OCI-LY1 (cell line): ENCODE results near the gene MTHFSD.

Experiments
- H2AFZ ChIP-seq: fragments of 200-600 bp; sonication (generic), shearing (Covaris generic); 2 replicates; pipeline ENCODE4 v1.6.0; 2014; ENCODE audit warnings: antibody characterized with exemption, mild to moderate bottlenecking, low read length
- H3F3A ChIP-seq: fragments of 200-600 bp; sonication (generic), shearing (Covaris generic); 2 replicates; pipeline ENCODE4 v1.6.0; 2014; ENCODE audit warnings: mild to moderate bottlenecking, antibody characterized with exemption, low read length, moderate library complexity; ENCODE audit not compliant: insufficient read depth
- H3K27ac ChIP-seq: fragments of 200-600 bp; sonication (generic); 2 replicates; pipeline ENCODE4 v1.5.1; 2014; ENCODE audit warnings: low read length, mixed run types, mild to moderate bottlenecking, low read depth; ENCODE audit not compliant: poor library complexity, severe bottlenecking
- H3K27me3 ChIP-seq: fragments of 200-600 bp; sonication (generic); 2 replicates; pipeline ENCODE4 v1.6.0; 2014; ENCODE audit warnings: antibody characterized with exemption, mild to moderate bottlenecking, low read length, moderate library complexity; ENCODE audit not compliant: insufficient read depth
- H3K36me3 ChIP-seq: fragments of 200-600 bp; sonication (generic); 2 replicates; pipeline ENCODE4 v1.6.1; 2014; ENCODE audit warnings: mild to moderate bottlenecking, antibody characterized with exemption, low read length, moderate library complexity, mixed read lengths; ENCODE audit not compliant: insufficient read depth
- H3K4me1 ChIP-seq: fragments of 200-600 bp; sonication (generic); 2 replicates; pipeline ENCODE4 v1.5.1; 2014; ENCODE audit warnings: mild to moderate bottlenecking, low read length, moderate library complexity; ENCODE audit not compliant: insufficient read depth, severe bottlenecking
- H3K4me2 ChIP-seq: fragments of 200-600 bp; sonication (generic), shearing (Covaris generic); 2 replicates; pipeline ENCODE4 v1.6.1; 2014; ENCODE audit warnings: low read length
- H3K4me3 ChIP-seq: fragments of 200-600 bp; sonication (generic); 2 replicates; pipeline ENCODE4 v1.5.1; 2014; ENCODE audit warnings: low read length, low read depth, mild to moderate bottlenecking, mixed read lengths; ENCODE audit not compliant: poor library complexity, severe bottlenecking
- H3K79me2 ChIP-seq: fragments of 200-600 bp; shearing (Covaris generic); 2 replicates; pipeline ENCODE4 v1.6.1; 2016; ENCODE audit warnings: mixed run types, low read length, mixed read lengths; ENCODE audit not compliant: insufficient read depth
- H3K9ac ChIP-seq: fragments of 200-600 bp; sonication (generic), shearing (Covaris generic); 2 replicates; pipeline ENCODE4 v1.6.1; 2014; ENCODE audit warnings: mild to moderate bottlenecking, low read length, mixed read lengths
- H3K9me2 ChIP-seq: fragments of 200-600 bp; sonication (generic), shearing (Covaris generic); 2 replicates; pipeline ENCODE4 v1.6.1; 2014; ENCODE audit warnings: low read depth, mild to moderate bottlenecking, low read length, mixed read lengths
- H3K9me3 ChIP-seq: fragments of 200-600 bp; shearing (Covaris generic); 2 replicates; pipeline ENCODE4 v1.6.1; 2014; ENCODE audit warnings: low read length, mixed read lengths
- H4K20me1 ChIP-seq: fragments of 200-600 bp; sonication (generic), shearing (Covaris generic); 2 replicates; pipeline ENCODE4 v1.6.0; 2016; ENCODE audit warnings: mild to moderate bottlenecking, low read length; ENCODE audit not compliant: insufficient read depth
- CTCF ChIP-seq: fragments of 200-600 bp; sonication (generic), shearing (Covaris generic); IDR thresholded peaks from 2 replicates; pipeline ENCODE4 v1.5.1; 2017; ENCODE audit warnings: mild to moderate bottlenecking, antibody characterized with exemption, low read length, moderate library complexity, mixed read lengths
- EZH2 ChIP-seq: fragments of 200-600 bp; sonication (generic), shearing (Covaris generic); IDR thresholded peaks from 2 replicates; pipeline ENCODE4 v1.8.0; 2017; ENCODE audit warnings: borderline replicate concordance, mixed run types, mild to moderate bottlenecking, antibody characterized with exemption, low read length, moderate library complexity, mixed read lengths

MTHFSD gene

GRCh38 chr16:86496262-86496928 is 58.6 kb downstream of the MTHFSD start:
- H3K9ac ChIP-seq: no peak overlapping the region
- TF ChIP-seq CTCF (no peak), EZH2 (no peak)
- no peaks in the 10 kb centered on the region for H3K79me2 ChIP-seq
- no peak overlapping the region for H3K4me3 ChIP-seq
- no peaks in the 10 kb centered on the region for H3F3A ChIP-seq
- H3K9me3 ChIP-seq: no peaks in the 10 kb centered on the region
- H3K36me3 ChIP-seq: no peaks in the 10 kb centered on the region
- no peaks in the 10 kb centered on the region for H3K4me1 ChIP-seq
- no peak overlapping the region for H3K4me2 ChIP-seq
- no peaks in the 10 kb centered on the region for H4K20me1 ChIP-seq
- no peak overlapping the region for H2AFZ ChIP-seq
- H3K27ac ChIP-seq: no peak overlapping the region
- no peaks in the 10 kb centered on the region for H3K9me2 ChIP-seq
- no peaks in the 10 kb centered on the region for H3K27me3 ChIP-seq

- H3K36me3 ChIP-seq: no peaks in the 10 kb centered on the region
- no peaks in the 10 kb centered on the region for H3F3A ChIP-seq
- no peaks in the 10 kb centered on the region for H3K9me2 ChIP-seq
- H3K27ac ChIP-seq: no peak overlapping the region
- TF ChIP-seq EZH2: no peak
- no peak for TF ChIP-seq CTCF
- H2AFZ ChIP-seq: no peak overlapping the region
- H3K4me3 ChIP-seq: no peak overlapping the region
- H4K20me1 ChIP-seq: no peaks in the 10 kb centered on the region
- H3K4me2 ChIP-seq: no peak overlapping the region
- H3K9ac ChIP-seq: no peak overlapping the region
- H3K4me1 ChIP-seq: no peaks in the 10 kb centered on the region
- H3K9me3 ChIP-seq: no peaks in the 10 kb centered on the region
- H3K27me3 ChIP-seq: no peaks in the 10 kb centered on the region
- H3K79me2 ChIP-seq: no peaks in the 10 kb centered on the region
Measured at GRCh38 chr16:86495756-86496261, 59.2 kb downstream of the MTHFSD start.

- Histone ChIP-seq H3K4me3 (no peak overlapping the region), H3K36me3 (no peaks in the 10 kb centered on the region), H3K9me2 (no peaks in the 10 kb centered on the region), H3K27me3 (no peaks in the 10 kb centered on the region), H3K27ac (no peak overlapping the region), H3K4me2 (no peak overlapping the region), H2AFZ (no peak overlapping the region), H3K9ac (no peak overlapping the region), H3K79me2 (no peaks in the 10 kb centered on the region), H3K4me1 (no peaks in the 10 kb centered on the region), H3K9me3 (no peaks in the 10 kb centered on the region), H3F3A (no peaks in the 10 kb centered on the region), H4K20me1 (no peaks in the 10 kb centered on the region)
- TF ChIP-seq CTCF (no peak), EZH2 (no peak)
Measured at GRCh38 chr16:86495357-86495701, 59.7 kb downstream of the MTHFSD start.
